Gastroesophageal sphincter (tissue), 3 donors: ENCODE measurements around the gene LIN9.
"Not testable (repeated sequence)": the region's sequence is repeated elsewhere in the genome, so short reads cannot be mapped to it uniquely, and the experiment has no call there.

Experiments
- EP300 ChIP-seq: sonication (generic); formaldehyde crosslinking; IDR thresholded peaks from one replicate; pipeline ENCODE4 v1.6.1; 2017; ENCODE audit warnings: antibody characterized with exemption, mild to moderate bottlenecking
- TF ChIP-seq, protein P1 (sequence below), 4 experiments: fragments of 200-600 bp in 2 of 4; fragments of 450-650 bp in 2 of 4; sonication (generic) in 1 of 4; IDR thresholded peaks; one replicate each; pipeline ENCODE4 v1.5.1; 2017 to 2019; ENCODE audit warnings: antibody characterized with exemption in 4 of 4, mild to moderate bottlenecking in 2 of 4, moderate library complexity in 2 of 4

DNA sequence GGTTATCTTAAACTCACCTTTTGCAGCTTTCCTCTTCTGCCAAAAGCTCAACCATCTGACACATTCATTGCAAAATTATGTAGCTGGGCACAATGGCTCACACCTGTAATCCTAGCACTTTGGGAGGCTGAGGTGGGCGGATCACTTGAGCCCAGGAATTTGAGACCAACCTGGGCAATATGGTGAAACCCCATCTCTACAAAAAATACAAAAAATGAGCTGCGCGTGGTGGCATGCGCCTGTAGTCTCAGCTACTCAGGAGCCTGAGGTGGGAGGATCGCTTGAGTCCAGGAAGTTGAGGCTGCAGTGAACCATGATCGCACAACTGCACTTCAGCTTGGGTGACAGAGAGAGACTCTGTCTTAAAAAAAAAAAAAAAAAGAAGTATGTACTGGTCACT lies 106.3 kb downstream of the LIN9 start:
- TF ChIP-seq EP300, result not testable (repeated sequence)
- TF ChIP-seq, protein P1, sequence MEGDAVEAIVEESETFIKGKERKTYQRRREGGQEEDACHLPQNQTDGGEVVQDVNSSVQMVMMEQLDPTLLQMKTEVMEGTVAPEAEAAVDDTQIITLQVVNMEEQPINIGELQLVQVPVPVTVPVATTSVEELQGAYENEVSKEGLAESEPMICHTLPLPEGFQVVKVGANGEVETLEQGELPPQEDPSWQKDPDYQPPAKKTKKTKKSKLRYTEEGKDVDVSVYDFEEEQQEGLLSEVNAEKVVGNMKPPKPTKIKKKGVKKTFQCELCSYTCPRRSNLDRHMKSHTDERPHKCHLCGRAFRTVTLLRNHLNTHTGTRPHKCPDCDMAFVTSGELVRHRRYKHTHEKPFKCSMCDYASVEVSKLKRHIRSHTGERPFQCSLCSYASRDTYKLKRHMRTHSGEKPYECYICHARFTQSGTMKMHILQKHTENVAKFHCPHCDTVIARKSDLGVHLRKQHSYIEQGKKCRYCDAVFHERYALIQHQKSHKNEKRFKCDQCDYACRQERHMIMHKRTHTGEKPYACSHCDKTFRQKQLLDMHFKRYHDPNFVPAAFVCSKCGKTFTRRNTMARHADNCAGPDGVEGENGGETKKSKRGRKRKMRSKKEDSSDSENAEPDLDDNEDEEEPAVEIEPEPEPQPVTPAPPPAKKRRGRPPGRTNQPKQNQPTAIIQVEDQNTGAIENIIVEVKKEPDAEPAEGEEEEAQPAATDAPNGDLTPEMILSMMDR (IDR thresholded peaks at IDR 0.05), result not testable (repeated sequence)
